Transverse colon (tissue), 4 donors: ENCODE data around the gene KIAA1217. TPM values are rescaled to one million over a fixed set of nuclear protein-coding genes. Genes with fewer than 3 reads are reported as not detected.

Source experiments
- DNase-seq: peaks from one replicate; pipeline ENCODE4 v3.0.0-alpha.2; 2019
- H3K27ac ChIP-seq, 4 donors: fragments of 200-600 bp; sonication (generic); 2 replicates each; pipeline ENCODE4 v1.5.1; 2016 to 2018; ENCODE audit warnings: inconsistent platforms in 4 of 4
- H3K27me3 ChIP-seq: fragments of 200-600 bp; sonication (generic); 2 replicates; pipeline ENCODE4 v1.5.1; 2017; ENCODE audit warnings: inconsistent platforms
- H3K36me3 ChIP-seq, 4 donors: fragments of 200-600 bp; sonication (generic); 2 replicates each; pipeline ENCODE4 v1.5.1; 2017 to 2019; ENCODE audit warnings: inconsistent platforms in 4 of 4
- H3K4me1 ChIP-seq, 4 donors: fragments of 200-600 bp; sonication (generic); 2 replicates each; pipeline ENCODE4 v1.5.1; 2017 to 2020; ENCODE audit warnings: inconsistent platforms in 4 of 4
- H3K4me3 ChIP-seq, 4 donors: fragments of 200-600 bp; sonication (generic); 1 replicate in 1 of 4; 2 replicates in 3 of 4; pipeline versions ENCODE4 v1.5.1 to v1.6.1; 2017 to 2019; ENCODE audit warnings: inconsistent platforms in 4 of 4
- H3K9me3 ChIP-seq, 2 donors: fragments of 200-600 bp; sonication (generic); 2 replicates each; pipeline ENCODE4 v1.5.1; 2017 to 2019; ENCODE audit warnings: inconsistent platforms in 2 of 2
- CTCF ChIP-seq, 5 experiments: fragments of 200-600 bp in 3 of 5; fragments of 450-650 bp in 2 of 5; sonication (generic) in 3 of 5; IDR thresholded peaks; 1 replicate in 2 of 5; 2 replicates in 3 of 5; pipeline ENCODE4 v1.5.1; 2016 to 2017; ENCODE audit warnings: antibody characterized with exemption in 5 of 5, inconsistent platforms in 3 of 5, mild to moderate bottlenecking in 2 of 5, moderate library complexity in 1 of 5
- EP300 ChIP-seq: sonication (generic); formaldehyde crosslinking; IDR thresholded peaks from one replicate; pipeline ENCODE4 v1.6.1; 2017; ENCODE audit warnings: antibody characterized with exemption, low read depth
- POLR2A ChIP-seq: fragments of 450-650 bp; IDR thresholded peaks from one replicate; pipeline ENCODE4 v1.6.1; 2016; ENCODE audit warnings: antibody characterized with exemption, mild to moderate bottlenecking, moderate library complexity
- POLR2AphosphoS5 ChIP-seq, 3 donors: sonication (generic); formaldehyde crosslinking; IDR thresholded peaks; one replicate each; pipeline ENCODE4 v1.6.1; 2016; ENCODE audit warnings: antibody characterized with exemption in 3 of 3
- WGBS, 2 donors: methylation state at CpG; one replicate each; pipeline ENCODE4 v1.1.5; 2018; ENCODE audit warnings: low coverage in 1 of 2; 5-methylcytosine and 5-hydroxymethylcytosine counted together
- in situ Hi-C, 4 donors: fragments of 200-750 bp; cut with MboI; loops; one replicate each; pipeline versions ENCODE4 v1.15.0 to v1.15.1; 2017; ENCODE audit warnings: low sequenced_read_pairs in 3 of 4, low pct_ligation_motif_present in 1 of 4, low pct_unique_long_range_greater_than_20kb in 1 of 4
- intact Hi-C: fragments of 100-400 bp; cut with DNase I; formaldehyde crosslinking; loops from one replicate; pipeline ENCODE4 v1.15.1; 2023; ENCODE audit warnings: low total_unique reads
- total RNA-seq, 4 donors: library from RNA; depleted of rRNA; stranded (reverse); fragments of >200 nt; gene quantifications; one replicate each; pipeline ENCODE4 v1.1.0, GENCODE V29; 2016

KIAA1217 gene
- total RNA-seq, 4 donors from 2014 or later, result 56.5 to 175 (median 72.0) TPM

GRCh38 chr10:24246365-24246764, 37.4 kb downstream of the KIAA1217 start:
- 65 to 75% methylated on average over 5 of the region's 5 CpGs for whole genome bisulfite sequencing, 2 donors
- H3K4me1 ChIP-seq, result no peaks in the 10 kb centered on the region
- DNase-seq, result no peak
- in situ Hi-C loops (no loop called here), intact Hi-C loops (no loop called here)
- H3K4me3 ChIP-seq, result no peak overlapping the region
- H3K27me3 ChIP-seq, result no peaks in the 10 kb centered on the region
- no peaks in the 10 kb centered on the region for H3K9me3 ChIP-seq
- H3K27ac ChIP-seq, result no peak overlapping the region
- H3K36me3 ChIP-seq, result no peaks in the 10 kb centered on the region
- TF ChIP-seq POLR2A (no peak), EP300 (no peak), POLR2AphosphoS5 (IDR thresholded peaks at IDR 0.05) (no peak)

- DNase-seq, result no peak
- H3K27ac ChIP-seq, result no peak overlapping the region
- H3K27me3 ChIP-seq, result no peaks in the 10 kb centered on the region
- WGBS, 2 donors, result 84 to 100% methylated on average over 1 of the region's 1 CpG
- no peaks in the 10 kb centered on the region for H3K36me3 ChIP-seq
- H3K9me3 ChIP-seq, result no peaks in the 10 kb centered on the region
- H3K4me1 ChIP-seq, result no peaks in the 10 kb centered on the region
- no peak for TF ChIP-seq CTCF (IDR thresholded peaks at IDR 0.05)
- no peak for TF ChIP-seq EP300
- no peak for TF ChIP-seq POLR2A
- TF ChIP-seq POLR2AphosphoS5 (IDR thresholded peaks at IDR 0.05), result no peak
- in situ Hi-C loops, result no loop called here
- intact Hi-C loops, result no loop called here
- H3K4me3 ChIP-seq, result no peak overlapping the region
Observed at GRCh38 chr10:24247841-24248240, 38.9 kb downstream of the KIAA1217 start.

- Histone ChIP-seq H3K4me1 (no peaks in the 10 kb centered on the region), H3K9me3 (no peaks in the 10 kb centered on the region), H3K4me3 (no peak overlapping the region), H3K36me3 (no peaks in the 10 kb centered on the region), H3K27ac (no peak overlapping the region), H3K27me3 (no peaks in the 10 kb centered on the region)
- intact Hi-C loops (no loop called here), in situ Hi-C loops (no loop called here)
- TF ChIP-seq POLR2A (no peak), CTCF (IDR thresholded peaks at IDR 0.05) (no peak), POLR2AphosphoS5 (IDR thresholded peaks at IDR 0.05) (no peak), EP300 (no peak)
- DNase-seq, result no peak
- 90 to 100% methylated on average over 3 to 9 of the region's 9 CpGs for WGBS, 2 donors
Observed at GRCh38 chr10:24249829-24250415, 41.0 kb downstream of the KIAA1217 start.

GRCh38 chr10:24251547-24251946, 42.6 kb downstream of the KIAA1217 start:
- H3K27me3 ChIP-seq, result no peaks in the 10 kb centered on the region
- WGBS, 2 donors, result 50 to 67% methylated on average over 2 of the region's 2 CpGs
- H3K9me3 ChIP-seq, result no peaks in the 10 kb centered on the region
- H3K4me3 ChIP-seq, result no peak overlapping the region
- intact Hi-C loops, result no loop called here
- in situ Hi-C loops, result no loop called here
- no peaks in the 10 kb centered on the region for H3K4me1 ChIP-seq
- TF ChIP-seq POLR2A (no peak), CTCF (IDR thresholded peaks at IDR 0.05) (no peak), EP300 (no peak), POLR2AphosphoS5 (IDR thresholded peaks at IDR 0.05) (no peak)
- H3K27ac ChIP-seq, result no peak overlapping the region
- H3K36me3 ChIP-seq, result no peaks in the 10 kb centered on the region
- no peak for DNase-seq

GRCh38 chr10:24254180-24254579, 45.2 kb downstream of the KIAA1217 start:
- no peak for TF ChIP-seq EP300
- H3K27ac ChIP-seq, result no peak overlapping the region
- no peaks in the 10 kb centered on the region for H3K9me3 ChIP-seq
- WGBS, 2 donors, result 80 to 83% methylated on average over 1 to 3 of the region's 3 CpGs
- no peaks in the 10 kb centered on the region for H3K36me3 ChIP-seq
- intact Hi-C loops (no loop called here), in situ Hi-C loops (no loop called here)
- H3K4me3 ChIP-seq, result no peak overlapping the region
- no peaks in the 10 kb centered on the region for H3K4me1 ChIP-seq
- DNase-seq, result no peak
- H3K27me3 ChIP-seq, result no peaks in the 10 kb centered on the region
